Gastroesophageal sphincter (tissue), 2 donors: ENCODE results near the gene MRPL52.

Source experiments
- EP300 ChIP-seq: sonication (generic); formaldehyde crosslinking; IDR thresholded peaks from one replicate; pipeline ENCODE4 v1.6.1; 2017; ENCODE audit warnings: antibody characterized with exemption, mild to moderate bottlenecking
- POLR2A ChIP-seq, 2 donors: fragments of 450-650 bp; IDR thresholded peaks; one replicate each; pipeline ENCODE4 v1.6.1; 2017; ENCODE audit warnings: antibody characterized with exemption in 2 of 2, mild to moderate bottlenecking in 2 of 2, moderate library complexity in 1 of 2
- POLR2AphosphoS5 ChIP-seq: sonication (generic); formaldehyde crosslinking; IDR thresholded peaks from one replicate; pipeline ENCODE4 v1.6.1; 2017; ENCODE audit warnings: antibody characterized with exemption

GRCh38 chr14:22841769-22842168, 12.1 kb downstream of the MRPL52 start:
- TF ChIP-seq EP300, result no peak
- TF ChIP-seq POLR2A (IDR thresholded peaks at IDR 0.05), result no peak
- no peak for TF ChIP-seq POLR2AphosphoS5
